ENCODE measurements around the gene CBLC.

Gene CBLC

DNA sequence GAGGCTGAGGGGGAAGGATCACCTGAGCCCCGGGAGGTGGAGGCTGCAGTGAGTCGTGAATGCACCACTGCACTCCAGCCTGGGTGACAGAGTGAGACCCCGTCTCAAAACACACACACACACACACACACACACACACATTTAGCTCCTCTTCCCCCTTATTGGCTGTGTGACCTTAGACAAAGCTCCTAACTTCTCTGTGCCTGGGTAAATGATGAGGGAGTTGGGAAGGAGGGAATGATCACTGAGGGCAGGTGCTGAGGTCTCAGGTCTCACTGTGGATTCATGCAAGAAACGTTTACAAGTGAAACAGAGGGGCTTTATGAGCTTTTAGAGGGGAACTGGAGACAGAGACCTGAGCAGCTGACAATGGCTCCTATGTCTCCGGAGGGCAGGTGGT lies 46.1 kb upstream of the CBLC start:
- WGBS, 2 donors (ENCODE audit: extremely low coverage in 2 of 2, insufficient read length in 2 of 2, insufficient replicate concordance in 1 of 2): no CpG with 5 or more reads among the region's 5 CpGs
- H4K91ac ChIP-seq (ENCODE audit: low read depth, low read length, poor library complexity): no peak overlapping the region
- no peak overlapping the region for H3K14ac ChIP-seq (ENCODE audit: low read length)
- no peak overlapping the region for H2BK5ac ChIP-seq (ENCODE audit: low read length)
- no peak overlapping the region for H2AK5ac ChIP-seq (ENCODE audit: low read depth, low read length)
- H3K36me3 ChIP-seq (replicated peaks in 1 of 2; ENCODE audit: control insufficient read depth in 2 of 2, insufficient read depth in 2 of 2, low read length in 2 of 2): no peaks in the 10 kb centered on the region
- H3K4me3 ChIP-seq (ENCODE audit: low read length in 2 of 2): no peak overlapping the region
- no peak overlapping the region for H3K4ac ChIP-seq (ENCODE audit: low read length)
- H3K23ac ChIP-seq (ENCODE audit: low read depth, low read length, poor library complexity): no peak overlapping the region
- DNase-seq (ENCODE audit: low spot score): no peak
- H3K4me2 ChIP-seq (ENCODE audit: insufficient read depth, low read length, poor library complexity, severe bottlenecking): no peak overlapping the region
- no peaks in the 10 kb centered on the region for H3K9me3 ChIP-seq (replicated peaks in 1 of 2; ENCODE audit: control insufficient read depth in 2 of 2, insufficient read depth in 1 of 2, low read depth in 1 of 2, low read length in 2 of 2)
- no peak overlapping the region for H2BK120ac ChIP-seq (ENCODE audit: low read depth, low read length)
- no peak overlapping the region for H2BK12ac ChIP-seq (ENCODE audit: low read length)
- H2AFZ ChIP-seq (ENCODE audit: low read length): no peak overlapping the region
- no peaks in the 10 kb centered on the region for H3K27me3 ChIP-seq (ENCODE audit: control insufficient read depth in 3 of 3, insufficient read depth in 3 of 3, low read depth in 1 of 3, low read length in 3 of 3)
- H2BK15ac ChIP-seq (ENCODE audit: low read length): no peak overlapping the region
- H3K4me1 ChIP-seq (ENCODE audit: control insufficient read depth in 2 of 2, insufficient read depth in 1 of 2, low read depth in 1 of 2, low read length in 2 of 2): peaks cover 0 to 2% of the 10 kb centered on the region in 2 donors
- H3K18ac ChIP-seq (ENCODE audit: low read length): no peak overlapping the region
- H3K9ac ChIP-seq (ENCODE audit: low read depth, low read length, poor library complexity): no peak overlapping the region
- no peak overlapping the region for H3K27ac ChIP-seq (replicated peaks; ENCODE audit: low read length)
- no peaks in the 10 kb centered on the region for H3K79me1 ChIP-seq (ENCODE audit: low read depth, low read length)
- H4K8ac ChIP-seq (ENCODE audit: low read depth, low read length): no peak overlapping the region

DNA sequence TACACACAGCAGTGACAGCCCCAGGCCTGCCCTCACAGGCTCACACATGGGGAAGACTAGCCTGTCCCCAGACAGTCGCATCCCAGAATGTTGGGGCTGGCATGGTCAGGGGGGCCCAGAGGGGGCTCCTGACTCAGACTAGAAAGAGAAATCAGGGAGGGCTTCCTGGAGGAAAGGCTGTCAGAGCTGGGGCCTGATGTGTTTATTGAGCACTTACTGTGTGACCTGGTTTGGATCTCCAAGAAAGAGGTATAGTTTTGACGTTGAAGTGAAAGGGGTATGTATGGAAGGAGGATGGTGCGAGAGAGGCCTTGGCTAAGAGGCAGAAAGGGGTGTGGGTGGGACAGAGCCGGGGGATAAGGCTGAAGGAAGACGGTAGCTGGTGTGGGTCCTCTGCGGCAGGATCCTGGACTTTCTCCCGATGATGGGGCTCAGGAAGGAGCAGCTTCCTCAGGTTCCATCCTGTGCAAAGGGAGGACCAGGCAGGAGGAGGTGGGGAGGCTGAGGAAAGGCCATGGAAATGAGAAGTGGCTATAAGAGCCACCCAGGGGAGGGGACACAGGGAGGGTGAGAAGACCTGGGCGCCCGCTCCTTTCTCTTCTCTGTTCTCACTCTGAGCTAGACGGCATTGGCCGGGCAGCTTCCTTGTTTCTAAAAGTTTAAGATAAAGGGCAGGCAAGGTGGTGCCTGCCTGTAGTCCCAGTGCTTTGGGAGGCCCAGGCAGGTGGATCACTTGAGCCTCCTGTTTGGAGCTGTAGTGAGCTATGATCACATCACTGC lies 45.3 kb upstream of the CBLC start:
- Histone ChIP-seq H3K4me3 (ENCODE audit: low read length in 2 of 2) (no peak overlapping the region), H2BK12ac (ENCODE audit: low read length) (peak overlapping the region; percentile 41), H3K4me1 (ENCODE audit: control insufficient read depth in 2 of 2, insufficient read depth in 1 of 2, low read depth in 1 of 2, low read length in 2 of 2) (peaks cover 0 to 2% of the 10 kb centered on the region in 2 donors), H3K4me2 (ENCODE audit: insufficient read depth, low read length, poor library complexity, severe bottlenecking) (no peak overlapping the region), H3K14ac (ENCODE audit: low read length) (no peak overlapping the region), H3K18ac (ENCODE audit: low read length) (no peak overlapping the region), H2BK120ac (ENCODE audit: low read depth, low read length) (peak overlapping the region; percentile 47), H2BK15ac (ENCODE audit: low read length) (no peak overlapping the region), H3K36me3 (replicated peaks in 1 of 2; ENCODE audit: control insufficient read depth in 2 of 2, insufficient read depth in 2 of 2, low read length in 2 of 2) (no peaks in the 10 kb centered on the region), H3K79me1 (ENCODE audit: low read depth, low read length) (no peaks in the 10 kb centered on the region), H3K27me3 (ENCODE audit: control insufficient read depth in 3 of 3, insufficient read depth in 3 of 3, low read depth in 1 of 3, low read length in 3 of 3) (peaks cover 0 to 2% (median 0%) of the 10 kb centered on the region in 3 experiments), H3K23ac (ENCODE audit: low read depth, low read length, poor library complexity) (no peak overlapping the region), H3K9me3 (replicated peaks in 1 of 2; ENCODE audit: control insufficient read depth in 2 of 2, insufficient read depth in 1 of 2, low read depth in 1 of 2, low read length in 2 of 2) (no peaks in the 10 kb centered on the region), H3K27ac (replicated peaks; ENCODE audit: low read length) (no peak overlapping the region), H4K91ac (ENCODE audit: low read depth, low read length, poor library complexity) (no peak overlapping the region), H2BK5ac (ENCODE audit: low read length) (no peak overlapping the region), H3K9ac (ENCODE audit: low read depth, low read length, poor library complexity) (no peak overlapping the region), H2AK5ac (ENCODE audit: low read depth, low read length) (no peak overlapping the region), H2AFZ (ENCODE audit: low read length) (no peak overlapping the region), H4K8ac (ENCODE audit: low read depth, low read length) (no peak overlapping the region), H3K4ac (ENCODE audit: low read length) (no peak overlapping the region)
- no peak for DNase-seq (ENCODE audit: low spot score)
- 100% methylated on average over 1 of the region's 11 CpGs for whole genome bisulfite sequencing, 2 donors (ENCODE audit: extremely low coverage in 2 of 2, insufficient read length in 2 of 2, insufficient replicate concordance in 1 of 2)

DNA sequence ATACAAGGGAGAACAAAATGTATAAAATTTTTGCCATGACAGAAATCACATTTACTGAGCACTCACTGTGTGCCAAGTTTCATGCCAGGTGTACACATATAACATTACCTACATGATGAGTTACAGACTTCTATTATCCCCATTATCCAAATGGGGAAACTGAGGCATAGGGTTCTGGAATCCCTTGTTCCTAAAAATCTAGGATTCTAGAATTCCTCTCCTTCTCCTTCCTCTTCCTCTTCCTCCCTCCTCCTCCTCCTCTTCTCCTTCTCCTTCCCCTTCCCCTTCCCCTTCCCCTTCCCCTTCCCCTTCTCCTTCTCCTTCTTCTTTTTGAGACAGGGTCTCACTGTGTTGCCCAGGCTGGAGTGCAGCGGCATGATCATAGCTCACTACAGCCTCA lies 43.3 kb upstream of the CBLC start:
- no peak overlapping the region for H3K23ac ChIP-seq (ENCODE audit: low read depth, low read length, poor library complexity)
- H3K36me3 ChIP-seq (replicated peaks in 1 of 2; ENCODE audit: control insufficient read depth in 2 of 2, insufficient read depth in 2 of 2, low read length in 2 of 2): no peaks in the 10 kb centered on the region
- H3K4ac ChIP-seq (ENCODE audit: low read length): no peak overlapping the region
- no peak overlapping the region for H3K18ac ChIP-seq (ENCODE audit: low read length)
- H3K79me1 ChIP-seq (ENCODE audit: low read depth, low read length): no peaks in the 10 kb centered on the region
- WGBS, 2 donors (ENCODE audit: extremely low coverage in 2 of 2, insufficient read length in 2 of 2, insufficient replicate concordance in 1 of 2): no CpG with 5 or more reads among the region's 1 CpG
- no peak overlapping the region for H3K4me3 ChIP-seq (ENCODE audit: low read length in 2 of 2)
- peaks cover 0 to 21% (median 0%) of the 10 kb centered on the region in 3 experiments for H3K27me3 ChIP-seq (ENCODE audit: control insufficient read depth in 3 of 3, insufficient read depth in 3 of 3, low read depth in 1 of 3, low read length in 3 of 3)
- no peak overlapping the region for H2BK5ac ChIP-seq (ENCODE audit: low read length)
- H3K9ac ChIP-seq (ENCODE audit: low read depth, low read length, poor library complexity): no peak overlapping the region
- H3K4me2 ChIP-seq (ENCODE audit: insufficient read depth, low read length, poor library complexity, severe bottlenecking): no peak overlapping the region
- no peak overlapping the region for H4K8ac ChIP-seq (ENCODE audit: low read depth, low read length)
- H2AFZ ChIP-seq (ENCODE audit: low read length): no peak overlapping the region
- no peak overlapping the region for H3K27ac ChIP-seq (replicated peaks; ENCODE audit: low read length)
- no peak overlapping the region for H4K91ac ChIP-seq (ENCODE audit: low read depth, low read length, poor library complexity)
- no peak overlapping the region for H3K14ac ChIP-seq (ENCODE audit: low read length)
- H3K9me3 ChIP-seq (replicated peaks in 1 of 2; ENCODE audit: control insufficient read depth in 2 of 2, insufficient read depth in 1 of 2, low read depth in 1 of 2, low read length in 2 of 2): no peaks in the 10 kb centered on the region
- DNase-seq (ENCODE audit: low spot score): no peak
- H2BK120ac ChIP-seq (ENCODE audit: low read depth, low read length): no peak overlapping the region
- no peak overlapping the region for H2BK15ac ChIP-seq (ENCODE audit: low read length)
- no peak overlapping the region for H2AK5ac ChIP-seq (ENCODE audit: low read depth, low read length)
- H2BK12ac ChIP-seq (ENCODE audit: low read length): no peak overlapping the region
- no peaks in the 10 kb centered on the region for H3K4me1 ChIP-seq (ENCODE audit: control insufficient read depth in 2 of 2, insufficient read depth in 1 of 2, low read depth in 1 of 2, low read length in 2 of 2)

DNA sequence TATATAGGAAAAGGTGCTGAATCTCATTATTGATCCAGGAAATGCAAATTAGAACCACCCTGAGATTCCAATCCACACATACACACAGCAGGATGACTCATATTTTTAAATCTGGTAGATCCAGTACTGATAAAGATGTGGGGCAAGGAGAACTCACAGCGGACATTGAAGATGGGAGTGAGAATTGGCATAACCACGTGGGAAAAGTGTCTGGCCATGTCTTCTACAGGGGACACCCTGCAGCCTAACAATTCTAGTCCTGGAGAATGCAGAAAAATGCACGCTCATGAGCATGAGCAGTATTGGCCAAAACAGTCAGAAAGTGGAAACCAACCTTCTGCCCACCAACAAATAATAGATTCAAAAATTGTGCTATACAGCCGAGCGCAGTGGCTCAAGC lies 42.7 kb upstream of the CBLC start:
- Histone ChIP-seq H3K79me1 (ENCODE audit: low read depth, low read length) (no peaks in the 10 kb centered on the region), H3K4me3 (ENCODE audit: low read length in 2 of 2) (no peak overlapping the region), H3K9ac (ENCODE audit: low read depth, low read length, poor library complexity) (no peak overlapping the region), H2AFZ (ENCODE audit: low read length) (no peak overlapping the region), H4K91ac (ENCODE audit: low read depth, low read length, poor library complexity) (no peak overlapping the region), H2BK120ac (ENCODE audit: low read depth, low read length) (no peak overlapping the region), H3K36me3 (replicated peaks in 1 of 2; ENCODE audit: control insufficient read depth in 2 of 2, insufficient read depth in 2 of 2, low read length in 2 of 2) (no peaks in the 10 kb centered on the region), H2BK15ac (ENCODE audit: low read length) (no peak overlapping the region), H3K9me3 (replicated peaks in 1 of 2; ENCODE audit: control insufficient read depth in 2 of 2, insufficient read depth in 1 of 2, low read depth in 1 of 2, low read length in 2 of 2) (no peaks in the 10 kb centered on the region), H3K4me1 (ENCODE audit: control insufficient read depth in 2 of 2, insufficient read depth in 1 of 2, low read depth in 1 of 2, low read length in 2 of 2) (no peaks in the 10 kb centered on the region), H3K18ac (ENCODE audit: low read length) (no peak overlapping the region), H3K27ac (replicated peaks; ENCODE audit: low read length) (no peak overlapping the region), H3K14ac (ENCODE audit: low read length) (no peak overlapping the region), H4K8ac (ENCODE audit: low read depth, low read length) (no peak overlapping the region), H3K4me2 (ENCODE audit: insufficient read depth, low read length, poor library complexity, severe bottlenecking) (no peak overlapping the region), H3K27me3 (ENCODE audit: control insufficient read depth in 3 of 3, insufficient read depth in 3 of 3, low read depth in 1 of 3, low read length in 3 of 3) (peaks cover 0 to 21% (median 0%) of the 10 kb centered on the region in 3 experiments), H3K4ac (ENCODE audit: low read length) (no peak overlapping the region), H2BK5ac (ENCODE audit: low read length) (no peak overlapping the region), H2BK12ac (ENCODE audit: low read length) (no peak overlapping the region), H3K23ac (ENCODE audit: low read depth, low read length, poor library complexity) (no peak overlapping the region), H2AK5ac (ENCODE audit: low read depth, low read length) (no peak overlapping the region)
- DNase-seq (ENCODE audit: low spot score): no peak
- WGBS, 2 donors (ENCODE audit: extremely low coverage in 2 of 2, insufficient read length in 2 of 2, insufficient replicate concordance in 1 of 2): no CpG with 5 or more reads among the region's 5 CpGs
